ENCODE results near the gene VN1R2.
A peak's percentile ranks its signal among the peaks of the same experiment; 100 is the strongest.
"Not testable (repeated sequence)": the region's sequence is repeated elsewhere in the genome, so short reads cannot be mapped to it uniquely, and the experiment has no call there.

The VN1R2 gene

DNA sequence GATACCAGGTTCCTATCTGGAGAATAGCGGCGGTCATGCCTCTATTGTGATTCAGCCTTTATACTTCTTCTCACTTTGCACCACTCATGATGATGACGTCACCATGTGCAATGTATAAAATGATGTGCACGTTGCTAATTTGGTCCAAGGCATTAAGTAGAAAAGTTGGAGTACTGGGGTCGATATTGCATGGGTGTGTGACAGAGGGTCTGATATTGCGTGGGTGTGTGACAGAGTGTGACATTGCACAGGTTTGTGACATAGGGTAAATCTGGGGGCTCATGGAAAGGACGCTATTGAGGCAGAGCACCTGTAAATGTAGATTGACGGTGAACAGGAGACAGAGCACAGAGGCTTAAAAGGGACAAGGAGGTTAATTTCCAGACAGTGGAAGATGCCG is 14.0 kb downstream of the VN1R2 start:
- DNase-seq (ENCODE audit: low read depth in 1 of 2, low spot score in 1 of 2): no peak
- no peaks in the 10 kb centered on the region for H3K27me3 ChIP-seq (ENCODE audit: insufficient read depth, poor library complexity, severe bottlenecking)
- H3K4me3 ChIP-seq (replicated peaks; ENCODE audit: insufficient read depth, low read length): no peak overlapping the region
- no peak overlapping the region for H3K27ac ChIP-seq (replicated peaks)
- TF ChIP-seq POLR2AphosphoS5 (IDR thresholded peaks at IDR 0.05; ENCODE audit: low read depth): no peak
- TF ChIP-seq, protein P1, sequence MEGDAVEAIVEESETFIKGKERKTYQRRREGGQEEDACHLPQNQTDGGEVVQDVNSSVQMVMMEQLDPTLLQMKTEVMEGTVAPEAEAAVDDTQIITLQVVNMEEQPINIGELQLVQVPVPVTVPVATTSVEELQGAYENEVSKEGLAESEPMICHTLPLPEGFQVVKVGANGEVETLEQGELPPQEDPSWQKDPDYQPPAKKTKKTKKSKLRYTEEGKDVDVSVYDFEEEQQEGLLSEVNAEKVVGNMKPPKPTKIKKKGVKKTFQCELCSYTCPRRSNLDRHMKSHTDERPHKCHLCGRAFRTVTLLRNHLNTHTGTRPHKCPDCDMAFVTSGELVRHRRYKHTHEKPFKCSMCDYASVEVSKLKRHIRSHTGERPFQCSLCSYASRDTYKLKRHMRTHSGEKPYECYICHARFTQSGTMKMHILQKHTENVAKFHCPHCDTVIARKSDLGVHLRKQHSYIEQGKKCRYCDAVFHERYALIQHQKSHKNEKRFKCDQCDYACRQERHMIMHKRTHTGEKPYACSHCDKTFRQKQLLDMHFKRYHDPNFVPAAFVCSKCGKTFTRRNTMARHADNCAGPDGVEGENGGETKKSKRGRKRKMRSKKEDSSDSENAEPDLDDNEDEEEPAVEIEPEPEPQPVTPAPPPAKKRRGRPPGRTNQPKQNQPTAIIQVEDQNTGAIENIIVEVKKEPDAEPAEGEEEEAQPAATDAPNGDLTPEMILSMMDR (IDR thresholded peaks at IDR 0.05; ENCODE audit: insufficient read depth, low read length): no peak
- TF ChIP-seq, protein P2, sequence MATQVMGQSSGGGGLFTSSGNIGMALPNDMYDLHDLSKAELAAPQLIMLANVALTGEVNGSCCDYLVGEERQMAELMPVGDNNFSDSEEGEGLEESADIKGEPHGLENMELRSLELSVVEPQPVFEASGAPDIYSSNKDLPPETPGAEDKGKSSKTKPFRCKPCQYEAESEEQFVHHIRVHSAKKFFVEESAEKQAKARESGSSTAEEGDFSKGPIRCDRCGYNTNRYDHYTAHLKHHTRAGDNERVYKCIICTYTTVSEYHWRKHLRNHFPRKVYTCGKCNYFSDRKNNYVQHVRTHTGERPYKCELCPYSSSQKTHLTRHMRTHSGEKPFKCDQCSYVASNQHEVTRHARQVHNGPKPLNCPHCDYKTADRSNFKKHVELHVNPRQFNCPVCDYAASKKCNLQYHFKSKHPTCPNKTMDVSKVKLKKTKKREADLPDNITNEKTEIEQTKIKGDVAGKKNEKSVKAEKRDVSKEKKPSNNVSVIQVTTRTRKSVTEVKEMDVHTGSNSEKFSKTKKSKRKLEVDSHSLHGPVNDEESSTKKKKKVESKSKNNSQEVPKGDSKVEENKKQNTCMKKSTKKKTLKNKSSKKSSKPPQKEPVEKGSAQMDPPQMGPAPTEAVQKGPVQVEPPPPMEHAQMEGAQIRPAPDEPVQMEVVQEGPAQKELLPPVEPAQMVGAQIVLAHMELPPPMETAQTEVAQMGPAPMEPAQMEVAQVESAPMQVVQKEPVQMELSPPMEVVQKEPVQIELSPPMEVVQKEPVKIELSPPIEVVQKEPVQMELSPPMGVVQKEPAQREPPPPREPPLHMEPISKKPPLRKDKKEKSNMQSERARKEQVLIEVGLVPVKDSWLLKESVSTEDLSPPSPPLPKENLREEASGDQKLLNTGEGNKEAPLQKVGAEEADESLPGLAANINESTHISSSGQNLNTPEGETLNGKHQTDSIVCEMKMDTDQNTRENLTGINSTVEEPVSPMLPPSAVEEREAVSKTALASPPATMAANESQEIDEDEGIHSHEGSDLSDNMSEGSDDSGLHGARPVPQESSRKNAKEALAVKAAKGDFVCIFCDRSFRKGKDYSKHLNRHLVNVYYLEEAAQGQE (IDR thresholded peaks at IDR 0.05; ENCODE audit: insufficient replicate concordance, low read depth): no peak
- no peak for TF ChIP-seq GABPA (IDR thresholded peaks at IDR 0.05; ENCODE audit: low read depth)
- TF ChIP-seq SPI1 (IDR thresholded peaks at IDR 0.05; ENCODE audit: borderline replicate concordance, low read depth): no peak

DNA sequence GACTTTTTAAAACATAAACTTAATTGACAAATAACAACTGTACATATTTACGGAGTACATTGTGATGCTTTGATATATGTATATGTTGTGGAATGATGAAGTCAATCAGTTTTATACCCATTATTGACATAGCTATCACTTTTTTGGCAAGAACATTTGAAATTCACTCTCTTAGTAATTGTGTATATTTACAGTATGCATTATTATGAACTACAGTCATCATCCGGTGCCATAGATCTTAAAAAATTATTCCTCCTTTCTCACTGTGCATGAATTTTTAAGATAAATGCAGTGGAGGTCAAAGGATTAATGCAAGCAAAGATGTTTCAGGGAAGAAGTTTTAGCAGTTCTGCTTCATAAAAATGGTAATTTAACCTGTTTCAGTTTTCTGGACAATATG is 17.4 kb downstream of the VN1R2 start:
- Histone ChIP-seq H3K27me3 (ENCODE audit: insufficient read depth, poor library complexity, severe bottlenecking) (no peaks in the 10 kb centered on the region), H3K4me3 (replicated peaks; ENCODE audit: insufficient read depth, low read length) (no peak overlapping the region), H3K27ac (replicated peaks) (no peak overlapping the region)
- no peak for DNase-seq (ENCODE audit: low read depth in 1 of 2, low spot score in 1 of 2)
- TF ChIP-seq SPI1 (IDR thresholded peaks at IDR 0.05; ENCODE audit: borderline replicate concordance, low read depth) (no peak), GABPA (IDR thresholded peaks at IDR 0.05; ENCODE audit: low read depth) (no peak), POLR2AphosphoS5 (IDR thresholded peaks at IDR 0.05; ENCODE audit: low read depth) (no peak)
- TF ChIP-seq, protein P2 (IDR thresholded peaks at IDR 0.05; ENCODE audit: insufficient replicate concordance, low read depth): no peak
- TF ChIP-seq, protein P1 (IDR thresholded peaks at IDR 0.05; ENCODE audit: insufficient read depth, low read length): no peak

DNA sequence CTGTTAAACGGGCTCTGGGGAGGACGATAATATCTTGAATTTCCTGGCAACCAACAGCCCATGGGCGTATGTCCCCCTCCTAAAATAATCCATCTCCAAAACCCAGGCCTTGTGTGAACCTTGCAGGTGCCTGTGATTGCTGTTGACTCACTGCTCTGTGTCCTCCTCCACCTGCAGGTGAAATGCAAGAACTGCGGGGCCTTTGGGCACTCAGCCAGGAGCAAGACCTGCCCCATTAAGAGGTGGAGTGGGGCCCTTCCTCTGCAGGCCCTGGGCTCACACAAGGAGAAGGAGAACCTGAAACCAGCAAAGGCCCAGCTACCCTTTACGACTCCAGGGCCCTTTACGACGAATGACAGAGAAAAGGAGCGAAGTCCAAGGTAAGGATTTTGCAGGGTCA is 23.9 kb downstream of the VN1R2 start:
- not testable (repeated sequence) for H3K27me3 ChIP-seq (ENCODE audit: insufficient read depth, poor library complexity, severe bottlenecking); H3K4me3 ChIP-seq (replicated peaks; ENCODE audit: insufficient read depth, low read length); H3K27ac ChIP-seq (replicated peaks)
- peak in 1 of 2 experiments; percentile 36 for DNase-seq (ENCODE audit: low read depth in 1 of 2, low spot score in 1 of 2)

DNA sequence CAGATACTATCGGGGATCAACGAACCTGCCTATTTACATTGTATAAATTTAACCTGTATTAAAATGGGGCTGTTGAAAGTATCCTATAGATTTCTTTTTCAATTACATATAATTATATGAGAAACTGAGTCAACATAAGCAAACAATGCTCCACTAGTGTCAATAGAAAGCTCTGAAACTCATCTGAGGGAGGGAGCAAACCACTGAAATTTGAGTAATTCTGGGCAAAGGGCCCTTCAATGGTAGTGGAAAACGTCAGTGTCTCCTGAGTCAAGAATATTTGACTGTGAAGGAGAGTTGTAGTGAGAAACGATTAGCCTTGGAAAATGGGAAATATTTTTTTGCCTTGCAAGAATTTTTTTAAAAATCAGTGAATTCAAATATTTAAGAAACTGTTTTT is 27.0 kb downstream of the VN1R2 start:
- Histone ChIP-seq H3K27me3 (ENCODE audit: insufficient read depth, poor library complexity, severe bottlenecking) (no peaks in the 10 kb centered on the region), H3K27ac (replicated peaks) (no peak overlapping the region), H3K4me3 (replicated peaks; ENCODE audit: insufficient read depth, low read length) (no peak overlapping the region)
- no peak for DNase-seq (ENCODE audit: low read depth in 1 of 2, low spot score in 1 of 2)
- TF ChIP-seq, protein P2 (IDR thresholded peaks at IDR 0.05; ENCODE audit: insufficient replicate concordance, low read depth): no peak
- TF ChIP-seq POLR2AphosphoS5 (IDR thresholded peaks at IDR 0.05; ENCODE audit: low read depth) (no peak), SPI1 (IDR thresholded peaks at IDR 0.05; ENCODE audit: borderline replicate concordance, low read depth) (no peak), GABPA (IDR thresholded peaks at IDR 0.05; ENCODE audit: low read depth) (no peak)
- TF ChIP-seq, protein P1 (IDR thresholded peaks at IDR 0.05; ENCODE audit: insufficient read depth, low read length): no peak

All from HL-60 (cell line).